Activated CD8-positive, alpha-beta memory T cell treated with anti-CD3 and anti-CD28 coated beads for 48 hours (primary cell): ENCODE measurements around the gene PKLR.
"Not testable (repeated sequence)": the region's sequence is repeated elsewhere in the genome, so short reads cannot be mapped to it uniquely, and the experiment has no call there.

Experiments used
- DNase-seq, 3 experiments: peaks; one replicate each; pipeline ENCODE4 v3.0.0-alpha.2; 2020; ENCODE audit warnings: low read depth in 2 of 3, low spot score in 2 of 3

The PKLR gene

GRCh38 chr1:155318082-155318481 is 16.8 kb upstream of the PKLR start:
- DNase-seq, result no peak

GRCh38 chr1:155316922-155317321 is 15.7 kb upstream of the PKLR start:
- no peak for DNase-seq

GRCh38 chr1:155313261-155313660 is 12.0 kb upstream of the PKLR start:
- no peak for DNase-seq

GRCh38 chr1:155309423-155310021 is 8.3 kb upstream of the PKLR start:
- DNase-seq, result no peak

GRCh38 chr1:155308493-155309422 is 7.5 kb upstream of the PKLR start, which contains the start of gene FDPS:
Gene FDPS, plus strand, starts transcription at chr1:155308866. Its CDS starts 924 bp downstream, at chr1:155309790.
- peak; percentile 68 to 94 (median 85) for DNase-seq

GRCh38 chr1:155307247-155307740 is 6.1 kb upstream of the PKLR start:
- DNase-seq, result no peak

GRCh38 chr1:155305881-155306391 is 4.7 kb upstream of the PKLR start:
- no peak for DNase-seq

GRCh38 chr1:155304558-155305063 is 3.4 kb upstream of the PKLR start:
- DNase-seq, result no peak

- no peak for DNase-seq
These were observed 497 bp downstream of the PKLR start for GRCh38 chr1:155300553-155301329.

- DNase-seq, result no peak
These were observed 1.2 kb downstream of the PKLR start for GRCh38 chr1:155300024-155300423.

GRCh38 chr1:155297384-155297783 is 3.9 kb downstream of the PKLR start:
- no peak for DNase-seq

- DNase-seq, result no peak
These were observed 4.6 kb downstream of the PKLR start for GRCh38 chr1:155296661-155297060.

- DNase-seq, result no peak
These were observed 5.3 kb downstream of the PKLR start for GRCh38 chr1:155295942-155296267.

GRCh38 chr1:155295183-155295941 is 5.9 kb downstream of the PKLR start:
- no peak for DNase-seq

GRCh38 chr1:155294520-155295182 is 6.6 kb downstream of the PKLR start:
- no peak for DNase-seq

- DNase-seq, result no peak
These were observed 8.0 kb downstream of the PKLR start for GRCh38 chr1:155293086-155293749.

GRCh38 chr1:155291006-155291405 is 10.2 kb downstream of the PKLR start:
- DNase-seq, result not testable (repeated sequence)

GRCh38 chr1:155287987-155288543 is 13.2 kb downstream of the PKLR start:
- DNase-seq, result no peak

- DNase-seq, result no peak
These were observed 14.7 kb downstream of the PKLR start for GRCh38 chr1:155286544-155286943.
